HepG2 (cell line): ENCODE results near the gene ANG.

Source experiments
- CREM ChIP-seq, 2 experiments: sonication (generic) in 1 of 2; formaldehyde crosslinking in 1 of 2; IDR thresholded peaks; 2 replicates each; pipeline versions ENCODE4 v1.4.0 to v1.6.1; 2016 to 2020; ENCODE audit warnings: antibody characterized with exemption in 1 of 2, mild to moderate bottlenecking in 1 of 2, missing genetic modification reagents in 1 of 2
- ELK4 ChIP-seq: sonication (generic); formaldehyde crosslinking; IDR thresholded peaks from 2 replicates; pipeline ENCODE4 v1.9.0; 2021; ENCODE audit warnings: missing genetic modification reagents, borderline replicate concordance
- KAT7 ChIP-seq: IDR thresholded peaks from 2 replicates; pipeline ENCODE4 v1.6.1; 2018; ENCODE audit warnings: borderline replicate concordance, missing compliant biosample characterization
- POLR2A ChIP-seq, 2 experiments: IDR thresholded peaks; 2 replicates each; pipeline ENCODE4 v1.6.1; 2011; ENCODE audit warnings: low read depth in 2 of 2, low read length in 2 of 2, mild to moderate bottlenecking in 1 of 2, moderate library complexity in 1 of 2; ENCODE audit not compliant: insufficient read depth in 1 of 2
- POLR2AphosphoS5 ChIP-seq: IDR thresholded peaks from 2 replicates; pipeline ENCODE4 v1.6.1; 2012; ENCODE audit warnings: low read depth, low read length
- REST ChIP-seq, 2 experiments: IDR thresholded peaks; 2 replicates each; pipeline ENCODE4 v1.6.1; 2011 to 2012; ENCODE audit warnings: low read length in 2 of 2, borderline replicate concordance in 1 of 2, low read depth in 1 of 2, mild to moderate bottlenecking in 1 of 2, moderate library complexity in 1 of 2
- SMARCC2 ChIP-seq: fragments of 450-650 bp; IDR thresholded peaks from 2 replicates; pipeline ENCODE4 v1.6.1; 2017; ENCODE audit warnings: antibody characterized with exemption, mild to moderate bottlenecking
- ZFYVE20 ChIP-seq: sonication (generic); formaldehyde crosslinking; IDR thresholded peaks from 2 replicates; pipeline ENCODE4 v1.8.0; 2023; ENCODE audit warnings: low read depth, mild to moderate bottlenecking, moderate library complexity, missing genetic modification reagents, borderline replicate concordance

GRCh38 chr14:20641591-20641990, 47.0 kb upstream of the ANG start, which contains the start of gene OR6S1:
- TF ChIP-seq ZFYVE20 (CRISPR knock-in tag): no peak
- TF ChIP-seq POLR2AphosphoS5: no peak
- TF ChIP-seq SMARCC2: no peak
- TF ChIP-seq REST (IDR thresholded peaks at IDR 0.05; ENCODE audit: borderline replicate concordance in 1 of 2, low read depth in 1 of 2, low read length in 2 of 2): no peak
- TF ChIP-seq ELK4 (CRISPR knock-in tag): no peak
- no peak for TF ChIP-seq POLR2A (IDR thresholded peaks at IDR 0.05; ENCODE audit: insufficient read depth in 1 of 2, low read depth in 2 of 2, low read length in 2 of 2)
- no peak for TF ChIP-seq CREM (IDR thresholded peaks at IDR 0.05)
- no peak for TF ChIP-seq CREM (CRISPR knock-in tag; IDR thresholded peaks at IDR 0.05)
- TF ChIP-seq KAT7 (CRISPR knock-in tag): no peak
